Activated CD8-positive, alpha-beta memory T cell treated with anti-CD3 and anti-CD28 coated beads, Interleukin-2, amount 50 U/mL, for 1 hour (primary cell): ENCODE data around the gene GRB2.

Source experiments
- DNase-seq: peaks from one replicate; pipeline ENCODE4 v3.0.0-alpha.2; 2020; ENCODE audit errors: extremely low read depth

The GRB2 gene

DNA sequence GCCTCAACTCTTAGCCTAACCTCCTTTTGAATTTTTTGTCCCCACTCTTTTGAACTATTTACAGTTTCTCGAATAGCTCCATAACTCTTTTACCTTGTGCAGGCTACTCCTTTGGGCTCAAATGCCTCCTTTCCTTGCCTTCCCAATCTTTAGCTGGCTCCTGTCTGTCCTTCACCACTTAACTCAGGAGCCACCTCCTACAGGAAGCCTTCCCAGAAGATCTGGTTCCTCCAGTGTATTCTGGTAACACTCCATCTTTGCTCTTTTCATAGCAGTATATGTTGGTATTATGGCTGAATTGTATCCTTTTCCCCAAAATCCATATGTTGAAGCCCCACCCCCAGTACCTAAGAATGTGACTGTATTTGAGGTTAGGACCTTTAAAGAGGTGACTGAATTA lies 9.0 kb upstream of the GRB2 start:
- DNase-seq = no peak

DNA sequence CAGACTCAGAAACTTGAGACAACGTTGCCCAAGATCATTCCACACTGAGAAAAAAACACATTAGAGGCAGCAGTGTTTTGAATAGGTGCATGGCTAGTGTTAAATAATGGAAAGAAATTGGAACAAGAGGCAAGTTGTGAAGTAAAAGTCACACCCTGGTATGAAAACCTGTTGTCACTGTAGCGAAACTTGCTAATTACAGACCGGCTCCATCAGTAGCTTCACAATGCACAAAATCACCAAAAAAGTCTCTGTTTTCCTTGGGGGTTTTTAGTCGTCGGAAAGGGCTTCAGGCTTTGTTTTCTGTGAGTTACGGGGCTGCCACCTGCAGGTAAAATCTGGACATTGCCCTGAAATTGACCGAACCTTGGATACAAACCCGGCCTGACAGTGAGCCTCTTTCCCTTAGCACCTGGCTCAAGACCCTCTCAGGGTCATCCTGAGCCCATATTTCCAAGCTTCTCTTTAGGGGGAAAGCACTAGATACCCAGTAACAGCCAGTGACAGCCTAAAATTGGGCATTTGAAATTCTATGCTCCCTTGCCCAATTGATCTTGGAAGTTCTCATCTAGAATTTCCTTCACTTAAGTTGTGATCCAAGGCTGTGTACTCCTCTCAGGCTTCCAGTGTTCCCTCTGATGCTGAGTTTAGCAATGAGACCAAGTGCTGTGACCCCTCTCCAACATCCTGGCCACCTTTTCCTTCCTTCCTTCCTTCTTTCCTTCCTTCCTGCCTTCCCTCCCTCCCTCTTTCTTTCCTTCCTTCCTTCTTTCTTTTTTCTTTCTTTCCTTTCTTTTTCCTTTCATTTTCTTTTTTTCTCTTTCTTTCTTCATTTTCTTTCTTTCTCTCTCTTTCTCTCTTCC lies 7.2 kb upstream of the GRB2 start:
- DNase-seq = no peak

DNA sequence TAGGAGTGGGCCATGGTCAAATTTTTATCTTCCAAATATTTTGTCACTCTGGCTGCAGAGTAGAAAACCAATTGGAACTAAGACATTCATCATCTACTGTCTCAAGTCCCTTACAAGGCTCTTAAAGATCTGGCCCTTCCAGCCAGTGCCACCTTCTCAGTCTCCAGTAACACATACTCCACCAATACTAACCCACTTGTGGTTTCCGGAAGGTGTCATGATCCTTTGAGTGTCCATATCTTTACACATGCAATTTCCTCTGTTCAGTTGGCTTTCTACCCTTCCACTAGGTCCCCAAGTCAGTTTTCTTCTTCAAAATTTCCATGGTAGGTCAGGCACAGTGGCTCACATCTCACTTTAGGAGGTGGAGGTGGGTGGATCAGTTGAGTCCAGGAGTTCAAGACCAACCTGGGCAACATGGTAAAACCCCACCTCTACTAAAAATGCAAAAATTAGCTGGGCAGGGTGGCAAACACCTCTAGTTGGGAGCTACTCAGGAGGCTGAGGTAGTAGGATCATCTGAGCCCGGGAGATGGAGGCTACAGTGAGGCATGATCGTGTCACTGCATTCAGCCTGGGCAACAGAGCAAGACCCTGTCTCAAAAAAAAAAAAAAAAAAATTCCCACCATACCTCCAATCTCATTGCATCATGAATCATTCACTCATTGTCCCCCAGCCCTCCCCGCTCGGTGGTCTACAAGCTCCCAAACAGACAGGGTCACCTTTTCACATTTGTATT lies 6.0 kb upstream of the GRB2 start:
- DNase-seq = no peak

DNA sequence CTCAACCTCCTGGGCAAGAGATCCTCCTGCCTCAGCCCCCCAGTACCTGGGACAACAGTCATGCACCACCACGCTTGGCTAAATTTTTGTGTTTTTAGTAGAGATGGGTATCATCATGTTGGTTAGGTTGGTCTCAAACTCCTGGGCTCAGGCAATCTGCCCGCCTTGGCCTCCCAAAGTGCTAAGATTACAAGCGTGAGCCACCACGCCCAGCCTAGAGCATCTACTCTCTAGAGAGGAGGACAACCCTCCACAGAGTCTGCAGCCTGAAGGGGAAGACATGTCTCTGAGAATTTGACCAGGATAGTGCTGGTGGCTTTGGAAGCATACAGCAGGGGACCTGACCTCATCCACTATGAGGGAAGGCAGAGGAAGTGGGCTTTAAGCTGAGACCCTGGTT lies 4.7 kb upstream of the GRB2 start:
- no peak for DNase-seq

DNA sequence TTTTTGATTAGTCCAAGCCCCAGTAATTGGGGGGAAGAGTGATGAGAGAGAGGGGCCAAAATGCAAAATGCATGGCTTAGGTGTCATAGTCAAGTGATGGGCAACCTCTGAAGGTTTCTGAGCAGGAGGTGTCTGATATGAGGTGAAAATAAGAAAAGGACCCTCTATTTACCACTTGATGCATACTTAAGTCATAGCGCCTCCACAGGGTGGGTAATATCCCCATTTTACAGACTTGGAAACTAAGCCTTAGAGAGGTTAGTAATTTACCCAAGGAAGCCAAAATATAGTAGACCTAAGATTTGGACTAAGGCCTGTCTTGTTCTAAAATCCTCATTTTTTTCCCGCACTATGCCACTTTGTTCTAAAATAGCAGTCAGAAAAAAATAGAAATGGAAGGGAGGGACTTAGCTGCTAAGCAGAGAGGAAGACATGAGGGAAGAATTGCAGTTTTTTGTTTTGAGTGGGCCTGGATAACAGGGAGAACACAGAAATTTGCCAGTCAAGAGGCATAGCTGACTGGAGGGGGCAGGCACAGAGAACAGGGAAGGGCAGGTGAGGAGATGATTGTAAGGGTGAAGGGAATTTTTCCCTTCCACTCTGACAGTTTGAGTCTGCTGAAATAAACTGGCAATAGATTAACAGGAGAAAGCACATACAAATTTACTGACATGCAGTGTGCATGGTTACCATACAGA lies 2.3 kb upstream of the GRB2 start:
- no peak for DNase-seq

DNA sequence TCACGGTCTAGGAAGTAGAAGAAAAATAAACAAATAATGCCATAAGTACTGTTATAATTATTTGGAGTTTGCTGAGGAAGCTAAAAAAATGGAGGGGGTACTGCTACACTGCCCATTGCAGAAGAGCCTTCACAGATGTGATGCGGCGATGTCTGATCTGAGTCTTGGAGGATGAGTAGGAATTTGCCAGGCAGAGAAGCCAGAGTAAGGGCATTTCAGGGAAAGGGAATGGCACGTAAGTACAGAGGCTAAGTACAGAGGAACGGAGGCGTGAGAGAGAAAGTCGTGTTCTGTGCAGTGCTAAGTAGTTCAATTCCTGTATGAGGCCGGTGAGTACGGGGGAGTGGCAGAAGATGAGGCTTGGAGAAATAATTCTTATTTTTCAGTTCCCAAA lies 741 bp upstream of the GRB2 start:
- DNase-seq = no peak

DNA sequence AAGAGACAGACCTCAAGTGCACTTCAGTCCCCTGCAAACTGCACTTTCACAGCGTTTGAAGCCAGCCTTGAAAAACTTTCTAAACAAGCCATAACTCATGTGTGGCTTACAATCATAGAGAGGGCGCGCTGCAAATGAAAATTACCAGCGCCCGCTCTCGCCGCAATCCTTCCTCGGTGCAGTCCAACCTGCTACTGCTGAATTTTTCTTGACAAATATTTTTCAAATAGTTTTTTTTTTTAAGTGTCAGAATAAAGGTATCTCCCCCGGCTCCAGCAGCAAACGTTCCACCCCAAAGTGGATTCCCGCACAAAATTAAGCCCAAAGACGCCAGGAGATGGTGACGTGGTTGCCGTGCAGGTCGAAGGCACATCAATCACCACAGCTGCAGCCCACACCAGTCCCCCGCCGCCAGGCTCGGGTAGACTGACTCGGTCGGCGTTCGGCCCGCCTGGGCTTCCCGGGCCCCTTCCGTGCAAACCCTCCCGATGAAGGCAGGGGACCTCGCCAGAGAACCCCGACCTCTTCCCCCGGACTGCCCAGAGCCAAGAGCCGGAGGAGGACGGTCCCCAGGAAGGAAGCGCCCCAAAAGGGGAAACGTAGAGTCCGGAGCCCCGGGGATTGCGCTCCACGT lies 630 bp downstream of the GRB2 start:
- DNase-seq = no peak

DNA sequence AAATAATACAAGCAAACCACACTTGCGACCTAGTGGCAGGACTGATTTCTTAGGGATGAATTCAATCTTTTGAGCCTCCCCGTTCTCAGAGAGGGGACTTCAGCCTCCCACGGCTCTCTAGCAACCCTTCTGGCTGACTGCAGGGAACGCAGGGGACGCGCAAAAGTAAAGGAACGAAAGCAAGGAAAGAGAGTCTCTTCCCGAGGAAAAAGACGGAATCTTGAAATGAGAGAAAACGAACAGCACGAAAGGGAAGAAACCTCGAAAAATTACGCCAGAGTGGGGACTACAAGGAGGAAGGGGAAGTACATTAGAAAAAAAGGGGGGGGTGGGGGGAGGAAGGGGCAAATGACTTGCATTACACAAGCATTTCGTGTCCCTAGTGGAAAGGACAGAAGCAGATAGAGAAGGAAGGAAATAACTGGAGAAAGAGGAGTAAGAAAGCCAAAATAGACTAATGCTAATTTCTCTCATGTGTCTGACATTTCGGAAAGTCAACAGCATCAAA lies 1.2 kb downstream of the GRB2 start:
- DNase-seq = no peak

DNA sequence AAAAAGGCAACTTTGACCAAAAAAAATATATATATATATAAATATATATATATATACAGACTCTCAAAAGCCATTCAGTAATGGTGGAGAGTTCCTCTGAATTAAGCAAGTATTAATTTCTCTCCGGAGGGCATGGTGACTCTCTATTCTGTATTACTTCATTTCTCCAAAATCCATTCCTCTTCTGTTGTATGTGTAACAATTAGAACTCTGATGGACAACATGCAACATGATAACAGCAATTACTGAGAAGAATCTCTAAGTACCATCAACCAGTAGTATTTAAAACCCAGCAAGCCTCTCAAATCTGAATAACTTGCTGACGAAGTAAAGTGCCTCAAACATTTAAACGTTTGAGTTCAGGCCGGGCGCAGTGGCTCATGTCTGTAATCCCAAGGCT lies 2.3 kb downstream of the GRB2 start:
- no peak for DNase-seq

DNA sequence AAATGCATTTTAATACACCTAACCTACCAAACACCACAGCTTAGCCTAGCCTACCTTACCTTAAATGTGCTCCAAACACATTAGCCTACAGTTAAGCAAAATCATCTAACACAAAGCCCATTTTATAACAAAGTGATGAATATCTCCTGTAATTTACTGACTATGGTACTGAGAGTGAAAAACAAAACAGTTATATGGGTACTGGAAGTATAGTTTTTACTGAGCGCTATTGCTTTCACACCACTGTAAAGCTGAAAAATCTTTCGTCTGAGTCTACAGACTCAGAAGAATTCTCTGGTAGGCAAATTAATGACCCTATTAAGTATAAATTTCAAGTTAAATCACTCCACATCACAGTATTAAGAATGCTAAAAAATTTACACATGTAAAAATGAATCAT lies 3.5 kb downstream of the GRB2 start:
- no peak for DNase-seq

DNA sequence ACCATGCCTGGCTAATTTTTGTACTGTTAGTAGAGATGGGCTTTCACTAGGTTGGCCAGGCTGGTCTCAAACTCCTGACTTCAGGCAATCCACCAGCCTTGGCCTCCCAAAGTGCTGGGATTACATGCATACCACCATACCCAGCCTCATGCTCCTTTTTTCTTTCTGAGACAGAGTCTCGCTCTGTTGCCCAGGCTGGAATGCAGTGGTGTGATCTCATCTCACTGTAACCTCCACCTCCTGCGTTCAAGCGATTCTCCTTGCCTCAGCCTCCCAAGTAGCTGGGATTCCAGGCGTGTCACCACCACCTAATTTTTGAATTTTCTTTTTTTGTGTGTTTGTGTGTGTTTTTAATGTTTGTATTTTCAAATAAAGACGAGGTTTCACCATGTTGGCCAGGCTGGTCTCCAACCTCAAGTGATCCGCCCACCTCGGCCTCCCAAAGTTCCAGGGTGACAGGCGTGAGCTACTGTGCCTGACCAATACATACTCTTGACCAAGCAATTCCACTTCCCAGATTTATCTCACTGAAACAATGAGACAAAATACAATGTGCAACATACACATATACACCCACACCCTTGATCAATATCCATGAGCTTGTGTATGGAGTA lies 5.0 kb downstream of the GRB2 start:
- DNase-seq = no peak

DNA sequence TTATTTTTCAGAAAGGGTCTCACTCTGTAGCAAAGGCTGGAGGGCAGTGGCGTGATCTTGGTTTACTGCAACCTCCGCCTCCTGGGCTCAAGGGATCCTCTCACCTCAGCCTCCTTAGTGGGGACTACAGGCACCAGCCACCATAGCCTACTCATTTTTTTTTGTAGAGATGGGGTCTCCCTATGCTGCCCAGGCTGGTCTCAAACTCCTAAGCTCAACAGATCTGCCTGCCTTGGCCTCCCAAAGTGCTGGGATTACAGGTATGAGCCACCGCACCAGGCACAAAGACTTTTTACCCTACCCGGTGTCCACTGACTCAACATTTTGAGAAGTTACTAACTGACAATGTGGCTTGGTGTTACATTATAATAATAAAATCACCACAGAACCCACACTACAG lies 7.2 kb downstream of the GRB2 start:
- DNase-seq = no peak

DNA sequence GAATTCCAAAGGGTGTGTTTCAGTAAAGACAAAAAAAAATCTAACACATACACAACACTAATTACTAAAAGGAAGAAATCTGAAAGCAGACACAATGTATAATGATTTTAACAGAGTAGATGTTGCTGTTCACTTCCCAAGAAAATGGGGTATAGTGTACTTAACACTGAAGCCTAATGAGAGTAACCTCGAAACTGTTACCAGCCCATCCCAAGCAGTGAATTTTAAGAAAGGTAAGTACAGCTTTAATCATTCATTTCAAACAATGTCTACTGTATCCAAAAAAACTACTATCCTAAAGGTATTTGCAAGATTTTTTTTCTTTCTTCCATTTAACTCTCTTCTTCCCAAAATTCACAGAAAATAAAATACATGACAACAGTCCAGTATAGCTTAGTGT lies 8.3 kb downstream of the GRB2 start:
- no peak for DNase-seq

DNA sequence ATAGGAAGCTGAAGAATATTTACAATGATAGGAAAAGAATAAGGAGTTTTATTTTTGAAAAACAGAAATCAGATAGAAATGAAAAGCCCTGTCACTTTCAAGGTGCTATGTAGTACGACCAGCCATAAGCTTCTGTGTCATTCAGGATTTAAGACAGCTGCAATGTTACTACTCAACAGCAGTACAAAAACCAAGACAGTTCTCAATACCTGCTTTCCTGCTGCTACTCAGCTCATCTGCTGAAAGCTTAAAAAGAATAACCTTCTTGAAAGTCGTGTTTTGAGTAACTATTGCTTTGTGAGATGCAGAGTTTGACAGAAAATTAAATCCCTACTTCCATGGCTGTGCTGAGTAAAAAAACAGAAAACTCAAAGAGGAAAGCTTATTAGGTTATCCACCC lies 8.7 kb downstream of the GRB2 start:
- no peak for DNase-seq

DNA sequence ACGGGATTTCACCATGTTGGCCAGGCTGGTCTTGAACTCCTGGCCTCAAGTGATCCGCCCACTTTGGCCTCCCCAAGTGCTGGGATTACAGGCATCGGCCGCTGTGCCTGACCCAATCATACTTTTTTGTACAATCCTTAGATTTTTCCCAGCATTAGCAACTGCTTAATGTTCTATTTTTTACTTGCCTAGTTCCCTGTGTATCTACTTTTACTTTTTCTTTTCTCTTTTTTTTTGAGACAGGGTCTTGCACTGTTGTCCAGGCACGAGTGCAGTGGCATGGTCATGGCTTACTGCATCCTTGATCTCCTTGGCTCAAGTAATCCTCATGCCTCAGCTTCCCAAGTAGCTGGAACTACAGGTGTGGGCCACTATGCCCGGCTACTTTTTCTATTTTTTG lies 9.5 kb downstream of the GRB2 start:
- no peak for DNase-seq

DNA sequence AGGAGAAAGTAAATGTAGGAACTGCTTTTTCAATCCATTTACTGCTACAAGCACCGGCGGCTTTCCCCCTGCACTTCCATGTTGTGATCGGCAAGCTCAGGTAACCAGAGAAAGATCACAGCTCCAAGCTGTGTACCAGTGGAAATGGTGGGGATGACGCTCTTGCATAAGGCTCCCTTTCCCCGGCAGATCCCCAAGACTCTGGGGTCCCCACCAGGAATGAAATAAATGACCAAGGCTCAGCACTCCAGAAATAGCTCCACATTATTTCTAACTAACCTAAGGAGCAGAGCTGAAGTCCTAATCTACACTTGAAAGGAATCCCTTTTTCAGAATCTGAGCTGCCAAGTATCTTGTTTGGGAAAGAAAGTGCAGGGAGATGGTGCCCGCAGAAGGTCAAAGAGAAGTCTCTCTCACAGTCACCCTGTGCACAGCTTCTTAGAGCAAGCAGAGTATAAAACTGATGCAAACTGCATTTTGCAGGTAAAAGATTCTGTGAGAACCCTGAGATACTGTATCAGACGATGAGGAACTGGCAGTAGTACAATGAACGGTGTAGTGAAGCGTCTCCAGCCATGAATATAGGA lies 11.1 kb downstream of the GRB2 start:
- DNase-seq = no peak

DNA sequence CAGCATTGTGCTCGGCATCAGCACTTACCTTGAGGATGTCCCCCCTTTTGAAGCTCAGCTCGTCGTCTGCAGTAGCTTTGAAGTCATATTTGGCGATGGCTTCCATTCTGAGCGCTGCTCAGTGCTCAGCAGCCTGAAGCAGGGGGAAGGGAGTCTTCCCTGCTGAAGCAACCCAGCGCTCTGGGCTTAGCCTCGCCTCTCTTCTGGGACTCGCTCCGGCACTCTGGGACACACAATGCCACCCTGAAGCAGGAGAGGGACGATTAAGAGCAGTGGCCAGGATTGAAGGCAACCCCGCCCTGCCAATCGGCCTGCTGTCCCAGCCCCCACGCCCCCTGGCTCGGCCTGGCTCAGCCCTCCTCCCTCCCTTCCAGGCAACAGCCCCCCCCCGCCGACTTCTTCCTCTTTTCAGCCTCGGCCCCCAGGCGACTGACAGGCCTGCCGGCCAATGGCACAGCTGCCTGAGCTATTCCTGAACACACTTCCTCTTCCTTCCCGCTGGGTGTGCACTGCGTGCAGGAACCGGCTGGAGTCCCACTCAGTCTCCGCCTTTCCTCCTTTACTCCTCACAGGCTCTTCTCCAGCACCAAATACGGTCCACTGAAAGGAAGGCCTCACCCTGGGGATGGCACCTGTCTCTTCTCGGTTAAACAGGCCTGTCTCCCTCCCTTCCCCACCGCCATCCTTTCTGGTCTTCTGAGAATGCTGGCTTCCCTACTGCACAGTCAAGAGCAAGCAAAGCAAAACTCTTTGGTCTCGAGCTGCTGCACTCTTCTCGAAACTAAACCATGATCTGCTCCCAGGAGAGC lies 11.8 kb downstream of the GRB2 start:
- DNase-seq = peak; percentile 49

DNA sequence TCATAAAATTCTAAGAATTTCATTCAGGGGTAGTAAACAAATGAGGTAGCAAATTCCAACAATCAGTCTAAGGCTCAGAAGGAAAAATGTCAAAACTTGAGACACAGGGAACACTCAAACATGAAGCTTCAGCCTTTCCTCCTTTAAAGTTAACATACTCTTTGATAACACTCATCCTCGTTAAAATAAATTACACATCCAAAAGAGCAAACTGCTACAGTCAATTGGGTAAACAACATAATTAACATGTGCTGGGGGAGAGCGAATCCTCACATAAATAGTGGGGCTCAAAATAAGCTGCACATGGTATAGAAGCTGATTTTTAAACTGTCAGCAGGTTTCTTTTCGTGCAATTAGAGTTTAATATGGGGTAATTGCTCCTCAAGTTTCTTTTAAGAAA lies 12.9 kb downstream of the GRB2 start:
- no peak for DNase-seq

DNA sequence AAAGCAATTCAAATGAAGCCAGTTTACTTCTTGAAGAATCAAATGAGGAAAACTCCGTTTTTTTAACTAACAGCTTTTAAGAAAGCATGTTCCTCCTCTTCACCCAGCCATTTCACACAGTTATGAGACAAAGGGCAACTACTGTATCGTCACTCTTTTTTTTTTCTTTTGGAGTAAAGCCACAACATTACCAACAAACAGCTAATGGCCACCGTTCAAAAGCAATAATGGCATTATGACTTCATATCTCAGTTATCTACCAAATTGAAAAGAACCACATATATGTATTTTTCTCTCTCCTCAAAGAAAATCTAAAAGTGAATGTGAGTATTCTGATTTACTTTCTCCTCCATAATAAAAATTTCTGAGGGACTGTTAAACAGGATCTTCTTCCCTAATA lies 14.5 kb downstream of the GRB2 start:
- DNase-seq = no peak

DNA sequence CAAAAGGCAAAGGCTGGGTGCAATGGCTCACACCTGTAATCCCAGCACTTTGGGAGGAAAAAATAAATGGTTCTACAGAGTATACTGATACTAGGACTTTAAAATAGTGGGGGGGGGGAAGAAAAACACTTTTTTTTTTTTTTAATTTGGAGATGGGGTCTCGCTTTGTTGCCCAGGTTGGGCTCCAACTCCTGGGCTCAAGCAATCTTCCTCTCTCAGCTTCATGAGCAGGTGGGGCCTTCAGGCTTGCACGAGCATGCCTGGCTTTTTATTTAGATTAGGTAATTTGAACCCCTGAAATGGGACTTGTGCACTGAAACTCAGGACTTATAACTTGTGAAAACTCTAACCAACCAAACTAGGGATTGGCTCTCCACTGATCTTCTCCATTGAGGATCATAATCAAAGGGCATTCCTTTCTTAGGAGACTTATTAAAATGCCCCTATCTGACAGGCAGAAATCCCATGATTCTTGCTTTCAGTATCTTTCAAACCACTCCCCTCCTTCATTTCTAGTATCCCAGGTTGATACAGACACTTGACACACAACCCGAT lies 16.9 kb downstream of the GRB2 start:
- no peak for DNase-seq
